ENCODE measurements around the gene GRHL3.

DNA sequence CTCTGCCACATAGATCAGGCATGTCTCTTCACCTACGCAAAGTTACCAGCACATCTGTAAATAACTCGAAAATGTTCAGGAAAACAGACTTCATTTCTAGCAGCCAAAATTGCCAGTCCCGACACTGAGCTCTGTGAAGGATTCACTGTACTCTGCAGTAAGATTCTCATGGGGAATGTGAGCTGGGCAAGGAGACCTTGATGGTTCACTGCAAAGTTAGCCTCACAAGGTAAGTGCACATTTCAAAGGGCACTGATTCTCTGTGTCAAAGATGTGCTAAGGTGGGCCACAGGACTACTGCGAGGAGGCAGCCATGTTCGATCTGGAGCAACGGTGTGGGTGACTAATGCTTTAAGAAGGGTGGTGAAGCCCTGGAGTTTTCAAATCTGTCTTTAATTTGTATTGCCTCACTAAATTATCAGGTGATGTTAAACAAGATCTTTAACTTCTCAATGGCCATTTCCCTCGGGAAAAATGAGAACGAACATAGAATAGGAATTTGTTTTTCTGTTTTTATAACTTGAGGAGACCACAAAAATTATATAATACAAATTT lies 69.3 kb downstream of the GRHL3 start:
- TF ChIP-seq, protein P1, sequence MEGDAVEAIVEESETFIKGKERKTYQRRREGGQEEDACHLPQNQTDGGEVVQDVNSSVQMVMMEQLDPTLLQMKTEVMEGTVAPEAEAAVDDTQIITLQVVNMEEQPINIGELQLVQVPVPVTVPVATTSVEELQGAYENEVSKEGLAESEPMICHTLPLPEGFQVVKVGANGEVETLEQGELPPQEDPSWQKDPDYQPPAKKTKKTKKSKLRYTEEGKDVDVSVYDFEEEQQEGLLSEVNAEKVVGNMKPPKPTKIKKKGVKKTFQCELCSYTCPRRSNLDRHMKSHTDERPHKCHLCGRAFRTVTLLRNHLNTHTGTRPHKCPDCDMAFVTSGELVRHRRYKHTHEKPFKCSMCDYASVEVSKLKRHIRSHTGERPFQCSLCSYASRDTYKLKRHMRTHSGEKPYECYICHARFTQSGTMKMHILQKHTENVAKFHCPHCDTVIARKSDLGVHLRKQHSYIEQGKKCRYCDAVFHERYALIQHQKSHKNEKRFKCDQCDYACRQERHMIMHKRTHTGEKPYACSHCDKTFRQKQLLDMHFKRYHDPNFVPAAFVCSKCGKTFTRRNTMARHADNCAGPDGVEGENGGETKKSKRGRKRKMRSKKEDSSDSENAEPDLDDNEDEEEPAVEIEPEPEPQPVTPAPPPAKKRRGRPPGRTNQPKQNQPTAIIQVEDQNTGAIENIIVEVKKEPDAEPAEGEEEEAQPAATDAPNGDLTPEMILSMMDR (IDR thresholded peaks at IDR 0.05; ENCODE audit: low read length) = no peak
- TF ChIP-seq EZH2 (IDR thresholded peaks at IDR 0.05; ENCODE audit: borderline replicate concordance, low read length) = no peak

Data from OCI-LY1 (cell line).